BLaER1 (cell line): ENCODE measurements around the gene PSMA5.
A peak's percentile ranks its signal among the peaks of the same experiment; 100 is the strongest.

Experiments used
- H3K27ac ChIP-seq: shearing (Covaris generic); formaldehyde crosslinking; 2 replicates; pipeline ENCODE4 v1.8.1; 2022
- H3K27me3 ChIP-seq: shearing (Covaris generic); formaldehyde crosslinking; 2 replicates; pipeline ENCODE4 v1.8.1; 2022
- H3K36me3 ChIP-seq: shearing (Covaris generic); formaldehyde crosslinking; 2 replicates; pipeline ENCODE4 v1.8.1; 2022
- H3K4me1 ChIP-seq: shearing (Covaris generic); formaldehyde crosslinking; 2 replicates; pipeline ENCODE4 v1.8.1; 2022
- H3K4me2 ChIP-seq: shearing (Covaris generic); formaldehyde crosslinking; 2 replicates; pipeline ENCODE4 v1.8.1; 2022
- H3K4me3 ChIP-seq: shearing (Covaris generic); formaldehyde crosslinking; 2 replicates; pipeline ENCODE4 v1.8.1; 2022
- H3K9ac ChIP-seq: shearing (Covaris generic); formaldehyde crosslinking; 2 replicates; pipeline ENCODE4 v1.8.1; 2022
- H3K9me3 ChIP-seq: shearing (Covaris generic); formaldehyde crosslinking; 2 replicates; pipeline ENCODE4 v1.8.1; 2022
- H4K20me1 ChIP-seq: shearing (Covaris generic); formaldehyde crosslinking; 2 replicates; pipeline ENCODE4 v1.8.1; 2022
- Cebpa-rat ChIP-seq: shearing (Covaris generic); IDR thresholded peaks from 2 replicates; pipeline ENCODE4 v1.8.1; 2022

The PSMA5 gene

DNA sequence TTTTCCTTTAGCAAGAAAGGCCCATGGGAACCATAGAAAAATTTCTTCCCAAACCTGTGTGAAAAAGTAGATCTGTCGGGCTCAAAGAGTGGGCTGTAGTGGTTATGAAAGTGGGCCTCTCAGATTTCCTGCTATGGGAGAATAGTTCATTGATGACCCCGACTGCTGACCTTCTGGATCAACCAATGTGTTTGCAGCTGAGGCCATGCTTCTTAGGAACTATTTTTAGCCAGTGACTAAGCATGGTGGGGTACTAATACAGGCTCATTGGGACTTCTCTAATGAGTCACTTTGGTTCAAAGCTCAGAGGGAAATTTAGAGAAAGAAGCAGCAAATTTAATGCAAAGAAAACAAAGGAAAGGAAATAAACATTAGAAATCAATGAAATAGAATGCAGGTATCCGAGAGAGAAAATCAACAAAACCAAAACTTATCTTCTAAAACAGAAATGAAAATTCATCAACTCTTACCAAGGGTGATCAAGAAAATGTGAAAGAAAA is 12.6 kb upstream of the PSMA5 start:
- Histone ChIP-seq H3K4me1 (no peaks in the 10 kb centered on the region), H3K36me3 (no peaks in the 10 kb centered on the region), H4K20me1 (no peaks in the 10 kb centered on the region), H3K27me3 (no peaks in the 10 kb centered on the region), H3K4me2 (no peak overlapping the region), H3K9ac (no peak overlapping the region), H3K27ac (no peak overlapping the region), H3K4me3 (no peak overlapping the region), H3K9me3 (peaks cover 17% of the 10 kb centered on the region)
- TF ChIP-seq Cebpa-rat, result no peak

GRCh38 chr1:109434484-109434883 is 8.2 kb upstream of the PSMA5 start:
- Histone ChIP-seq H3K9me3 (peaks cover 26% of the 10 kb centered on the region), H3K4me3 (no peak overlapping the region), H3K36me3 (no peaks in the 10 kb centered on the region), H3K27me3 (no peaks in the 10 kb centered on the region), H4K20me1 (no peaks in the 10 kb centered on the region), H3K4me1 (no peaks in the 10 kb centered on the region), H3K4me2 (no peak overlapping the region), H3K9ac (no peak overlapping the region), H3K27ac (no peak overlapping the region)
- TF ChIP-seq Cebpa-rat, result no peak

DNA sequence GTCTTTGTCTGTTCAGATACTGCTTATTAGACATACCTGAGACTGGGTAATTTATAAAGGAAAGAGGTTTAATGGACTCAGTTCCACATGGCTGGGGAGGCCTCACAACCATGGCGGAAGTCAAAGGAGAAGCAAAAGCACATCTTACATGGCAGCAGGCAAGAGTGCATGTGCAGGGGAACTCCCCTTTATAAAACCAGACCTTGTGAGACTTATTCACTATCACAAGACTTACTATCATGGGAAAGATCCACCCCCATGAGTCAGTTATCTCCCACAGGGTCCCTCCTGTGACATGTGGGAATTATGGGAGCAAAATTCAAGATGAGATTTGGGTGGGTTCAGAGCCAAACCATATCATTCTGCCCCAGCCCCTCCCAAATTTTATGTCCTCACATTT is 7.1 kb upstream of the PSMA5 start:
- Histone ChIP-seq H3K4me2 (no peak overlapping the region), H3K4me3 (no peak overlapping the region), H3K4me1 (no peaks in the 10 kb centered on the region), H3K36me3 (no peaks in the 10 kb centered on the region), H3K27ac (no peak overlapping the region), H3K9me3 (peaks cover 26% of the 10 kb centered on the region), H3K9ac (no peak overlapping the region), H3K27me3 (no peaks in the 10 kb centered on the region), H4K20me1 (no peaks in the 10 kb centered on the region)
- no peak for TF ChIP-seq Cebpa-rat

GRCh38 chr1:109432336-109432735 is 6.1 kb upstream of the PSMA5 start:
- H3K27ac ChIP-seq, result no peak overlapping the region
- TF ChIP-seq Cebpa-rat, result no peak

GRCh38 chr1:109427171-109427467 is 871 bp upstream of the PSMA5 start:
- peaks cover 33% of the 10 kb centered on the region for H4K20me1 ChIP-seq
- TF ChIP-seq Cebpa-rat, result no peak
- H3K36me3 ChIP-seq, result peaks cover 7% of the 10 kb centered on the region
- H3K4me1 ChIP-seq, result peaks cover 33% of the 10 kb centered on the region
- H3K4me2 ChIP-seq, result peak overlapping the region; percentile 93
- H3K4me3 ChIP-seq, result peak overlapping the region; percentile 89
- no peaks in the 10 kb centered on the region for H3K9me3 ChIP-seq
- H3K9ac ChIP-seq, result peak overlapping the region; percentile 78
- peak overlapping the region; percentile 62 for H3K27ac ChIP-seq
- no peaks in the 10 kb centered on the region for H3K27me3 ChIP-seq

More at GRCh38 chr1:109432336-109432735, 6.1 kb upstream of the PSMA5 start:
- Histone ChIP-seq H3K4me3 (no peak overlapping the region), H3K9me3 (peaks cover 26% of the 10 kb centered on the region), H3K4me1 (peaks cover 4% of the 10 kb centered on the region), H3K9ac (no peak overlapping the region), H3K27me3 (no peaks in the 10 kb centered on the region), H3K36me3 (no peaks in the 10 kb centered on the region), H4K20me1 (no peaks in the 10 kb centered on the region), H3K4me2 (no peak overlapping the region)

DNA sequence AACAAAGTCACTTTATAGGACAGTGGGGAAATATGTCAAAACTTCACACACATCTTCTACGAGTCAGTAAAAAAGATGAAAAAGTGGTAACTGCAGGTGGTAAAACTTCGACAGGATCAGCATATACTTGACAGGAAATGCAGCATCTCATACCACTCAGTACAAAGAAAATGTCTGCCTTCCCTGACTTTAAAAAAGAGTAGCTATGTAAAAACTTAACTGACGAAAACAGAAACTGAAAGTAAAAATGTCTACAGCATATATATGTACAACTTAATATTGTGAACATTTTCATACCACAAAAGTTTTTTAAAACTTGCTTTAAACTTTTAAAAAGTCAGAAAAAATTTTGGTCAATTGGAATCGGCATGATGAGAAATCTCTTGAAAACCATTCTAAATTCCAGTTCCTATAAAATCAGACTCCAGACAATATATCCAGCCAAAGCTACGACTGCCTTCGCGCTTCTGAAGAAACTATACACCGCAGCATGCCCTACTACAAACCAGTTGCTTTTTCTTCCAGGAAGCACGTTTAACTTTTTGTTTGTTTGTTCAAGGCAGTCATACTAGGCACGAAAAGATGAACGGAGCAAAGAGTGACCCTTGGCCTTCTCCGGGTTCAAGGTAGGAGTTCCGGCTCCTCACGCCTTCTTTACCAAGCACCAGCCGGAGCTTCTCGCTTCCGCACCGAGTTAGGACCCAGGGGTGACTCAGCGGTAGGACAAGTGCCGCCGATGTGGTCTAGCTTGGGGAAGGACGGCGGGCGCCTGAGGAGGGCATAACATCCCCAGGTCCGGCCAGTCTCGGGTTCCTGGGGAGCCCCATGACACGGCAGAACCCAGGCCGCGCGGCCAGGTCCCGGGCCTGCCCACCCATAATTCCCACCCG is 612 bp downstream of the PSMA5 start:
- peak overlapping the region; percentile 89 for H3K4me3 ChIP-seq
- peak overlapping the region; percentile 89 for H3K4me2 ChIP-seq
- peak overlapping the region; percentile 83 for H3K27ac ChIP-seq
- peak overlapping the region; percentile 78 for H3K9ac ChIP-seq
- H3K36me3 ChIP-seq, result peaks cover 21% of the 10 kb centered on the region
- no peaks in the 10 kb centered on the region for H3K9me3 ChIP-seq
- H4K20me1 ChIP-seq, result peaks cover 48% of the 10 kb centered on the region
- no peaks in the 10 kb centered on the region for H3K27me3 ChIP-seq
- TF ChIP-seq Cebpa-rat, result no peak
- H3K4me1 ChIP-seq, result peaks cover 33% of the 10 kb centered on the region

DNA sequence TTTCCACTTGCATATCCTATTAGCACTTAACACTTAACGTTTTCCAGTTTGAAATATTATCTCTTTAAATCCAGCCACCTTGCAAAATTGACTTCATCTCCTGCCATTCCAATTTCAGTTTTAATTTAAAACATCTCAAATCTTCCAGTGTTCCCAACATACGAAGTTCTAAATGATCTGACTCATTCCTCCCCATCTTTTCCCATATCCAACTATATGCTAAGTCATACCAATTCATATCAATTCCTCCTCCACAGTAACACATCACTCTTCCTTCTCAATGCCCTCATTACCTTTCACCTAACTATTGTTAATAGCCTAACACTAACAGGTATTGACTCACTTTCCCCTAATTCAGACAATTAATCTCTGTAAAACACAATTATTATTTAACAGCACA is 2.8 kb downstream of the PSMA5 start:
- TF ChIP-seq Cebpa-rat, result no peak
- Histone ChIP-seq H3K9ac (no peak overlapping the region), H3K4me3 (no peak overlapping the region), H3K9me3 (no peaks in the 10 kb centered on the region), H4K20me1 (peaks cover 64% of the 10 kb centered on the region), H3K27ac (no peak overlapping the region), H3K36me3 (peaks cover 43% of the 10 kb centered on the region), H3K27me3 (no peaks in the 10 kb centered on the region), H3K4me2 (peak overlapping the region; percentile 89), H3K4me1 (peaks cover 33% of the 10 kb centered on the region)

DNA sequence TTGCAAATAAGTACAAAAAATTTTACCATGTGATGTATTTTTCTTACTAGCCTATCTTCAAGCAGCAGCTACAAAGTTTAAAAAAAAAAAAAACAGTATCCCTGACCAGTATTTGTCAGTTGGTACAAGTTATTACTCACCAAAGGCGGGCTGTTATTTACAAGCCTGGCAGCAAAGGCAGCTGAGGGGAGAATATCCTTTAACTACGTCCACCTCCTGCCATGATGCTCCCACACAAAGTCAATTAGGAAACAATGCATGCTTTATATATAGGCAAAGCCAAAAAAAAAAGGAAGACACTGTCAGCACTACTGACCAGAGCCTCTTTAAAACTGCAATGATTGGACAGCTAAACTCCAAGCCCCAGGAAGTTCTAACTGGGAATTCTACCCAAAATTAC is 13.7 kb downstream of the PSMA5 start:
- Histone ChIP-seq H4K20me1 (peaks cover 68% of the 10 kb centered on the region), H3K9ac (no peak overlapping the region), H3K27ac (no peak overlapping the region), H3K36me3 (peaks cover 100% of the 10 kb centered on the region), H3K4me1 (no peaks in the 10 kb centered on the region), H3K9me3 (no peaks in the 10 kb centered on the region), H3K27me3 (no peaks in the 10 kb centered on the region), H3K4me3 (no peak overlapping the region), H3K4me2 (no peak overlapping the region)
- TF ChIP-seq Cebpa-rat, result no peak

GRCh38 chr1:109404838-109405237 is 21.4 kb downstream of the PSMA5 start:
- H3K36me3 ChIP-seq, result peaks cover 91% of the 10 kb centered on the region
- H3K27ac ChIP-seq, result no peak overlapping the region
- peaks cover 36% of the 10 kb centered on the region for H4K20me1 ChIP-seq
- H3K9ac ChIP-seq, result no peak overlapping the region
- H3K4me2 ChIP-seq, result no peak overlapping the region
- H3K4me3 ChIP-seq, result no peak overlapping the region
- peaks cover 11% of the 10 kb centered on the region; the same call in 1 of the 2 replicates for H3K4me1 ChIP-seq
- no peaks in the 10 kb centered on the region for H3K27me3 ChIP-seq
- TF ChIP-seq Cebpa-rat, result no peak
- H3K9me3 ChIP-seq, result peaks cover 7% of the 10 kb centered on the region; the same call in 1 of the 2 replicates

- TF ChIP-seq Cebpa-rat, result no peak
- Histone ChIP-seq H3K27me3 (peaks cover 14% of the 10 kb centered on the region), H3K27ac (no peak overlapping the region), H4K20me1 (peaks cover 28% of the 10 kb centered on the region), H3K4me1 (peaks cover 21% of the 10 kb centered on the region), H3K4me3 (no peak overlapping the region), H3K36me3 (peaks cover 63% of the 10 kb centered on the region), H3K4me2 (no peak overlapping the region), H3K9me3 (peaks cover 7% of the 10 kb centered on the region; the same call in 1 of the 2 replicates), H3K9ac (no peak overlapping the region)
These were observed 24.2 kb downstream of the PSMA5 start for GRCh38 chr1:109402025-109402424.
